Brain microvascular endothelial cell (primary cell): ENCODE data around the gene ACKR3.

Experiments
- DNase-seq: peaks from one replicate; pipeline ENCODE4 v3.0.0-alpha.2; 2020
- H3K27ac ChIP-seq: fragments of 250-450 bp; sonication (Bioruptor Pico); 2 replicates; pipeline ENCODE4 v1.5.1; 2020; ENCODE audit warnings: mild to moderate bottlenecking, moderate library complexity
- H3K27me3 ChIP-seq: fragments of 250-450 bp; sonication (Bioruptor Pico); replicated peaks from 2 replicates; pipeline ENCODE4 v1.5.1; 2020; ENCODE audit warnings: mild to moderate bottlenecking
- H3K36me3 ChIP-seq: fragments of 250-450 bp; sonication (Bioruptor Pico); replicated peaks from 2 replicates; pipeline ENCODE4 v1.5.1; 2020; ENCODE audit warnings: mild to moderate bottlenecking
- H3K4me3 ChIP-seq: 2 replicates; pipeline ENCODE4 v1.5.1; 2011; ENCODE audit warnings: low read depth, mild to moderate bottlenecking, control low read depth, low read length, moderate library complexity
- CTCF ChIP-seq: IDR thresholded peaks from 2 replicates; pipeline ENCODE4 v1.5.1; 2011; ENCODE audit warnings: low read depth, mild to moderate bottlenecking, moderate library complexity, low read length, control low read depth, inconsistent platforms; ENCODE audit errors: missing control alignments
- in situ Hi-C: cut with HindIII; loops from 2 replicates; pipeline ENCODE4 v1.10.0; 2017; ENCODE audit warnings: low sequenced_read_pairs, low pct_ligation_motif_present

Gene ACKR3

GRCh38 chr2:236527159-236527630 lies 42.4 kb upstream of the ACKR3 start:
- Histone ChIP-seq H3K27ac (no peak overlapping the region), H3K4me3 (no peak overlapping the region), H3K27me3 (no peaks in the 10 kb centered on the region), H3K36me3 (no peaks in the 10 kb centered on the region)
- in situ Hi-C loops: no loop called here
- TF ChIP-seq CTCF: no peak
- DNase-seq: peak; percentile 14

GRCh38 chr2:236529606-236530005 lies 40.0 kb upstream of the ACKR3 start:
- Histone ChIP-seq H3K27me3 (no peaks in the 10 kb centered on the region), H3K4me3 (no peak overlapping the region), H3K27ac (no peak overlapping the region), H3K36me3 (no peaks in the 10 kb centered on the region)
- no peak for TF ChIP-seq CTCF
- in situ Hi-C loops: no loop called here
- no peak for DNase-seq

- no peak for TF ChIP-seq CTCF
- no peaks in the 10 kb centered on the region for H3K36me3 ChIP-seq
- no peaks in the 10 kb centered on the region for H3K27me3 ChIP-seq
- in situ Hi-C loops: no loop called here
- H3K27ac ChIP-seq: no peak overlapping the region
- no peak overlapping the region for H3K4me3 ChIP-seq
- no peak for DNase-seq
These were observed 39.1 kb upstream of the ACKR3 start for GRCh38 chr2:236530512-236530911.

- H3K27me3 ChIP-seq: no peaks in the 10 kb centered on the region
- DNase-seq: no peak
- TF ChIP-seq CTCF: no peak
- H3K4me3 ChIP-seq: no peak overlapping the region
- in situ Hi-C loops: no loop called here
- no peak overlapping the region for H3K27ac ChIP-seq
- no peaks in the 10 kb centered on the region for H3K36me3 ChIP-seq
These were observed 38.4 kb upstream of the ACKR3 start for GRCh38 chr2:236531195-236531594.

GRCh38 chr2:236531996-236532395 lies 37.6 kb upstream of the ACKR3 start:
- H3K27me3 ChIP-seq: no peaks in the 10 kb centered on the region
- in situ Hi-C loops: no loop called here
- no peaks in the 10 kb centered on the region for H3K36me3 ChIP-seq
- H3K27ac ChIP-seq: no peak overlapping the region
- TF ChIP-seq CTCF: no peak
- no peak overlapping the region for H3K4me3 ChIP-seq
- DNase-seq: no peak

GRCh38 chr2:236533343-236533742 lies 36.3 kb upstream of the ACKR3 start:
- DNase-seq: no peak
- in situ Hi-C loops: no loop called here

More at GRCh38 chr2:236533343-236533742, 36.3 kb upstream of the ACKR3 start:
- Histone ChIP-seq H3K27ac (no peak overlapping the region), H3K4me3 (no peak overlapping the region), H3K27me3 (no peaks in the 10 kb centered on the region), H3K36me3 (no peaks in the 10 kb centered on the region)
- TF ChIP-seq CTCF: no peak
